HepG2 (cell line): ENCODE measurements around the gene THRAP3. TPM values are rescaled to one million over a fixed set of nuclear protein-coding genes. Genes with fewer than 3 reads are reported as not detected.

Source experiments
- MAFF ChIP-seq: IDR thresholded peaks from 2 replicates; pipeline ENCODE4 v1.6.1; 2011; ENCODE audit warnings: low read depth, low read length, improper control_type of control experiment
- MEIS1 ChIP-seq: sonication (generic); formaldehyde crosslinking; IDR thresholded peaks from 2 replicates; pipeline ENCODE4 v1.9.0; 2021; ENCODE audit warnings: mild to moderate bottlenecking, missing genetic modification reagents, moderate library complexity, borderline replicate concordance
- NFYC ChIP-seq: IDR thresholded peaks from 2 replicates; pipeline ENCODE4 v1.6.1; 2016; ENCODE audit warnings: missing genetic modification reagents, missing compliant biosample characterization
- NR2F1 ChIP-seq, 2 experiments: fragments of 450-650 bp in 1 of 2; formaldehyde crosslinking in 1 of 2; IDR thresholded peaks; 2 replicates each; pipeline versions ENCODE4 v1.5.0 to v1.6.1; 2016 to 2020; ENCODE audit warnings: mild to moderate bottlenecking in 1 of 2, missing compliant biosample characterization in 1 of 2, missing genetic modification reagents in 1 of 2, moderate library complexity in 1 of 2
- POGZ ChIP-seq: sonication (generic); formaldehyde crosslinking; IDR thresholded peaks from 2 replicates; pipeline ENCODE4 v1.4.0; 2020; ENCODE audit warnings: mild to moderate bottlenecking, missing genetic modification reagents
- TEAD3 ChIP-seq: optimal IDR thresholded peaks from 2 replicates; pipeline ENCODE3; 2016; ENCODE audit warnings: borderline replicate concordance
- ZFY ChIP-seq: sonication (generic); formaldehyde crosslinking; IDR thresholded peaks from 2 replicates; pipeline ENCODE4 v1.4.0; 2020; ENCODE audit warnings: missing genetic modification reagents
- ZMYM2 ChIP-seq: sonication (generic); formaldehyde crosslinking; IDR thresholded peaks from 2 replicates; pipeline ENCODE4 v1.8.0; 2022; ENCODE audit warnings: mild to moderate bottlenecking, missing genetic modification reagents
- ZNF496 ChIP-seq: sonication (generic); formaldehyde crosslinking; IDR thresholded peaks from 2 replicates; pipeline ENCODE4 v1.8.1; 2023; ENCODE audit warnings: mild to moderate bottlenecking, moderate library complexity, missing genetic modification reagents; ENCODE audit not compliant: insufficient replicate concordance
- ZNF598 ChIP-seq: sonication (generic); formaldehyde crosslinking; IDR thresholded peaks from 2 replicates; pipeline ENCODE4 v1.5.1; 2020; ENCODE audit warnings: mild to moderate bottlenecking, missing genetic modification reagents, borderline replicate concordance
- polyA plus RNA-seq, 8 experiments: library from polyadenylated mRNA; depleted of rRNA in 3 of 8; stranded (reverse) in 7 of 8; unstranded in 1 of 8; fragments of >200 nt; fragmentation: Illumina TruSeq in 4 of 8; extraction: Trizol in 4 of 8; gene quantifications; 2 replicates each; pipeline versions ENCODE4 v1.2.1 to v1.2.3, GENCODE V29; 2011 to 2016; ENCODE audit warnings: low read depth in 4 of 8, missing spikeins in 1 of 8, mixed read lengths in 1 of 8; ENCODE audit not compliant: insufficient read depth in 1 of 8
- total RNA-seq, 5 experiments: library from RNA; depleted of rRNA; stranded (reverse); fragments of >200 nt; fragmentation: Illumina TruSeq; extraction: Trizol; gene quantifications; 2 replicates each; pipeline ENCODE4 v1.2.3, GENCODE V29; 2016; ENCODE audit warnings: low read depth in 1 of 5
- TF ChIP-seq, protein P1 (sequence below), 2 experiments: sonication (generic) in 1 of 2; formaldehyde crosslinking in 1 of 2; IDR thresholded peaks; 2 replicates each; pipeline versions ENCODE4 v1.4.0 to v1.6.1; 2016 to 2020; ENCODE audit warnings: borderline replicate concordance in 1 of 2, low read depth in 1 of 2, mild to moderate bottlenecking in 1 of 2, missing genetic modification reagents in 1 of 2
- TF ChIP-seq, protein P2 (sequence below): sonication (generic); formaldehyde crosslinking; IDR thresholded peaks from 2 replicates; pipeline ENCODE4; 2020; ENCODE audit warnings: missing genetic modification reagents, mild to moderate bottlenecking, borderline replicate concordance
- TF ChIP-seq, protein P3 (sequence below): sonication (generic); formaldehyde crosslinking; conservative IDR thresholded peaks from 2 replicates; pipeline ENCODE4 v1.8.0; 2022; ENCODE audit warnings: mild to moderate bottlenecking, moderate library complexity, missing genetic modification reagents
- TF ChIP-seq, protein P4 (sequence below): sonication (generic); formaldehyde crosslinking; IDR thresholded peaks from 2 replicates; pipeline ENCODE4 v1.4.0; 2020; ENCODE audit warnings: low read depth, missing genetic modification reagents

THRAP3 gene
- total and polyA plus RNA-seq, 2 of the 13 experiments (the other 11 are each of a cell fraction or from before 2014, with no cell fraction given) = 45.0 to 92.6 TPM

DNA sequence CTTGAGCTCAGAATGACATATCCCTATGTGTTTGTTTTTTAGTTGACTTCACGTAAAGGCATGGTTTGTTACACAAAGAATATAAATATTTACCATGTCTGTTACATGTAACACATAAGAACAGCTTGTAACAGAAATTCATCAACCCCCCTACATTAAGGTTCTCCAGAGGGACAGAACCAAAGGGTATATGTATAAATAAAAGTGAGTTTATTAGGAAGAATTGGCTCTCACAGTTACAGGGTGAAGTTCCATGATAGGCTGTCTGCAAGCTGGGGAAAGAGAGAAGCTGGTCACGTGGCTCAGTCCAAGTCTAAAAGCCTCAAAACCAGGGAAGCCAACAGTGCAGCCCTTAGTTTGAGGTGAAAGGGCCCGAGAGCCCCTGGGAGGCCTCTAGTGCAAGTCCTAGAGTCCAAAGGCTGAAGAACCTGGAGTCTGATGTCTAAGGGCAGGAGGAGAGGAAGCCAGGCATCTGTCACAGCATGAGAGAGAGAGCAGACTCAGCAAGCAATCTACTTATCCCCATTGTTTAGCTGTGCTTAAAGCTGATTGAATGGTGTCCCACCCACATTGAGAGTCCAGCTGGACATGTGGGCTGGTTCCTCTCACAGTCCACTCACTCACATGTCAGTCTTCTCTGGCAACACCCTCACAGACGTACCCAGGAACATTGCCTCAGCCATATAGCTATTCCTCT is 15.8 kb downstream of the THRAP3 start (continued):
- TF ChIP-seq NFYC (CRISPR knock-in tag) (no peak), NR2F1 (CRISPR knock-in tag; IDR thresholded peaks at IDR 0.05) (peak; percentile 37 to 78; a peak in 2 of 4 replicates), POGZ (CRISPR knock-in tag) (peak; percentile 85), MEIS1 (CRISPR knock-in tag) (peak; percentile 73; the same call in 1 of the 2 replicates), ZFY (CRISPR knock-in tag) (peak; percentile 62), MAFF (peak; percentile 64), ZNF496 (no peak), ZNF598 (CRISPR knock-in tag) (no peak), ZMYM2 (CRISPR knock-in tag) (peak; percentile 90), TEAD3 (peak; percentile 70)
- TF ChIP-seq, protein P1, sequence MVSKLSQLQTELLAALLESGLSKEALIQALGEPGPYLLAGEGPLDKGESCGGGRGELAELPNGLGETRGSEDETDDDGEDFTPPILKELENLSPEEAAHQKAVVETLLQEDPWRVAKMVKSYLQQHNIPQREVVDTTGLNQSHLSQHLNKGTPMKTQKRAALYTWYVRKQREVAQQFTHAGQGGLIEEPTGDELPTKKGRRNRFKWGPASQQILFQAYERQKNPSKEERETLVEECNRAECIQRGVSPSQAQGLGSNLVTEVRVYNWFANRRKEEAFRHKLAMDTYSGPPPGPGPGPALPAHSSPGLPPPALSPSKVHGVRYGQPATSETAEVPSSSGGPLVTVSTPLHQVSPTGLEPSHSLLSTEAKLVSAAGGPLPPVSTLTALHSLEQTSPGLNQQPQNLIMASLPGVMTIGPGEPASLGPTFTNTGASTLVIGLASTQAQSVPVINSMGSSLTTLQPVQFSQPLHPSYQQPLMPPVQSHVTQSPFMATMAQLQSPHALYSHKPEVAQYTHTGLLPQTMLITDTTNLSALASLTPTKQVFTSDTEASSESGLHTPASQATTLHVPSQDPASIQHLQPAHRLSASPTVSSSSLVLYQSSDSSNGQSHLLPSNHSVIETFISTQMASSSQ (IDR thresholded peaks at IDR 0.05; ENCODE audit: low read depth) = 0 out of 2 replicates have a peak, but pooled peaks have one; percentile 5
- TF ChIP-seq, protein P1 (CRISPR knock-in tag; IDR thresholded peaks at IDR 0.05; ENCODE audit: borderline replicate concordance) = no peak
- TF ChIP-seq, protein P2, sequence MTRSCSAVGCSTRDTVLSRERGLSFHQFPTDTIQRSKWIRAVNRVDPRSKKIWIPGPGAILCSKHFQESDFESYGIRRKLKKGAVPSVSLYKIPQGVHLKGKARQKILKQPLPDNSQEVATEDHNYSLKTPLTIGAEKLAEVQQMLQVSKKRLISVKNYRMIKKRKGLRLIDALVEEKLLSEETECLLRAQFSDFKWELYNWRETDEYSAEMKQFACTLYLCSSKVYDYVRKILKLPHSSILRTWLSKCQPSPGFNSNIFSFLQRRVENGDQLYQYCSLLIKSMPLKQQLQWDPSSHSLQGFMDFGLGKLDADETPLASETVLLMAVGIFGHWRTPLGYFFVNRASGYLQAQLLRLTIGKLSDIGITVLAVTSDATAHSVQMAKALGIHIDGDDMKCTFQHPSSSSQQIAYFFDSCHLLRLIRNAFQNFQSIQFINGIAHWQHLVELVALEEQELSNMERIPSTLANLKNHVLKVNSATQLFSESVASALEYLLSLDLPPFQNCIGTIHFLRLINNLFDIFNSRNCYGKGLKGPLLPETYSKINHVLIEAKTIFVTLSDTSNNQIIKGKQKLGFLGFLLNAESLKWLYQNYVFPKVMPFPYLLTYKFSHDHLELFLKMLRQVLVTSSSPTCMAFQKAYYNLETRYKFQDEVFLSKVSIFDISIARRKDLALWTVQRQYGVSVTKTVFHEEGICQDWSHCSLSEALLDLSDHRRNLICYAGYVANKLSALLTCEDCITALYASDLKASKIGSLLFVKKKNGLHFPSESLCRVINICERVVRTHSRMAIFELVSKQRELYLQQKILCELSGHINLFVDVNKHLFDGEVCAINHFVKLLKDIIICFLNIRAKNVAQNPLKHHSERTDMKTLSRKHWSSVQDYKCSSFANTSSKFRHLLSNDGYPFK (CRISPR knock-in tag) = no peak
- TF ChIP-seq, protein P3, sequence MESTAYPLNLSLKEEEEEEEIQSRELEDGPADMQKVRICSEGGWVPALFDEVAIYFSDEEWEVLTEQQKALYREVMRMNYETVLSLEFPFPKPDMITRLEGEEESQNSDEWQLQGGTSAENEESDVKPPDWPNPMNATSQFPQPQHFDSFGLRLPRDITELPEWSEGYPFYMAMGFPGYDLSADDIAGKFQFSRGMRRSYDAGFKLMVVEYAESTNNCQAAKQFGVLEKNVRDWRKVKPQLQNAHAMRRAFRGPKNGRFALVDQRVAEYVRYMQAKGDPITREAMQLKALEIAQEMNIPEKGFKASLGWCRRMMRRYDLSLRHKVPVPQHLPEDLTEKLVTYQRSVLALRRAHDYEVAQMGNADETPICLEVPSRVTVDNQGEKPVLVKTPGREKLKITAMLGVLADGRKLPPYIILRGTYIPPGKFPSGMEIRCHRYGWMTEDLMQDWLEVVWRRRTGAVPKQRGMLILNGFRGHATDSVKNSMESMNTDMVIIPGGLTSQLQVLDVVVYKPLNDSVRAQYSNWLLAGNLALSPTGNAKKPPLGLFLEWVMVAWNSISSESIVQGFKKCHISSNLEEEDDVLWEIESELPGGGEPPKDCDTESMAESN = no peak
- TF ChIP-seq, protein P4, sequence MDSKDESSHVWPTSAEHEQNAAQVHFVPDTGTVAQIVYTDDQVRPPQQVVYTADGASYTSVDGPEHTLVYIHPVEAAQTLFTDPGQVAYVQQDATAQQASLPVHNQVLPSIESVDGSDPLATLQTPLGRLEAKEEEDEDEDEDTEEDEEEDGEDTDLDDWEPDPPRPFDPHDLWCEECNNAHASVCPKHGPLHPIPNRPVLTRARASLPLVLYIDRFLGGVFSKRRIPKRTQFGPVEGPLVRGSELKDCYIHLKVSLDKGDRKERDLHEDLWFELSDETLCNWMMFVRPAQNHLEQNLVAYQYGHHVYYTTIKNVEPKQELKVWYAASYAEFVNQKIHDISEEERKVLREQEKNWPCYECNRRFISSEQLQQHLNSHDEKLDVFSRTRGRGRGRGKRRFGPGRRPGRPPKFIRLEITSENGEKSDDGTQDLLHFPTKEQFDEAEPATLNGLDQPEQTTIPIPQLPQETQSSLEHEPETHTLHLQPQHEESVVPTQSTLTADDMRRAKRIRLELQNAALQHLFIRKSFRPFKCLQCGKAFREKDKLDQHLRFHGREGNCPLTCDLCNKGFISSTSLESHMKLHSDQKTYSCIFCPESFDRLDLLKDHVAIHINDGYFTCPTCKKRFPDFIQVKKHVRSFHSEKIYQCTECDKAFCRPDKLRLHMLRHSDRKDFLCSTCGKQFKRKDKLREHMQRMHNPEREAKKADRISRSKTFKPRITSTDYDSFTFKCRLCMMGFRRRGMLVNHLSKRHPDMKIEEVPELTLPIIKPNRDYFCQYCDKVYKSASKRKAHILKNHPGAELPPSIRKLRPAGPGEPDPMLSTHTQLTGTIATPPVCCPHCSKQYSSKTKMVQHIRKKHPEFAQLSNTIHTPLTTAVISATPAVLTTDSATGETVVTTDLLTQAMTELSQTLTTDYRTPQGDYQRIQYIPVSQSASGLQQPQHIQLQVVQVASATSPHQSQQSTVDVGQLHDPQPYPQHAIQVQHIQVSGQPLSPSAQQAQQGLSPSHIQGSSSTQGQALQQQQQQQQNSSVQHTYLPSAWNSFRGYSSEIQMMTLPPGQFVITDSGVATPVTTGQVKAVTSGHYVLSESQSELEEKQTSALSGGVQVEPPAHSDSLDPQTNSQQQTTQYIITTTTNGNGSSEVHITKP (CRISPR knock-in tag) = peak; percentile 20; the same call in 1 of the 2 replicates
